RWPE2 (cell line): ENCODE measurements around the gene TAF12.
"Not testable (repeated sequence)": the region's sequence is repeated elsewhere in the genome, so short reads cannot be mapped to it uniquely, and the experiment has no call there.

Experiments
- ATAC-seq: fragments of 200-7000 bp; cut with Tn5 transposase; 3 replicates; pipeline ENCODE4 v1.9.1; 2021; ENCODE audit warnings: low read depth
- DNase-seq: peaks from one replicate; pipeline ENCODE4 v3.0.0-alpha.2; 2020; ENCODE audit warnings: low spot score
- H3K27ac ChIP-seq: fragments of 450-650 bp; 2 replicates; pipeline ENCODE4 v1.5.1; 2017; ENCODE audit warnings: mild to moderate bottlenecking; ENCODE audit not compliant: poor library complexity, severe bottlenecking
- H3K27me3 ChIP-seq: fragments of 250-450 bp; sonication (Bioruptor Pico); 2 replicates; pipeline ENCODE4 v1.5.1; 2021; ENCODE audit warnings: mild to moderate bottlenecking, moderate library complexity; ENCODE audit not compliant: insufficient read depth, poor library complexity, severe bottlenecking
- H3K36me3 ChIP-seq: fragments of 250-450 bp; sonication (Bioruptor Pico); 2 replicates; pipeline ENCODE4 v1.5.1; 2020; ENCODE audit warnings: low read depth, mild to moderate bottlenecking, moderate library complexity
- H3K4me1 ChIP-seq: fragments of 250-450 bp; sonication (Bioruptor Pico); 2 replicates; pipeline ENCODE4 v1.5.1; 2021; ENCODE audit warnings: mild to moderate bottlenecking, moderate library complexity; ENCODE audit not compliant: insufficient read depth, poor library complexity, severe bottlenecking
- H3K4me3 ChIP-seq: fragments of 250-450 bp; sonication (Bioruptor Pico); 2 replicates; pipeline ENCODE4 v1.5.1; 2021; ENCODE audit warnings: mild to moderate bottlenecking, moderate library complexity; ENCODE audit not compliant: severe bottlenecking
- H3K9me3 ChIP-seq: fragments of 250-450 bp; sonication (Bioruptor Pico); 2 replicates; pipeline ENCODE4 v1.5.1; 2021; ENCODE audit warnings: mild to moderate bottlenecking, moderate library complexity; ENCODE audit not compliant: severe bottlenecking
- CTCF ChIP-seq: fragments of 450-650 bp; IDR thresholded peaks from one replicate; pipeline ENCODE4 v1.5.1; 2017; ENCODE audit warnings: mild to moderate bottlenecking, moderate library complexity; ENCODE audit not compliant: poor library complexity, severe bottlenecking

Gene TAF12

GRCh38 chr1:28577738-28578536 is 64.9 kb downstream of the TAF12 start:
- Histone ChIP-seq H3K36me3 (peaks cover 68% of the 10 kb centered on the region), H3K27ac (peak overlapping the region; percentile 90), H3K9me3 (no peaks in the 10 kb centered on the region), H3K27me3 (no peaks in the 10 kb centered on the region), H3K4me1 (peaks cover 10% of the 10 kb centered on the region), H3K4me3 (no peak overlapping the region)
- TF ChIP-seq CTCF = no peak
- DNase-seq = no peak
- ATAC-seq = peak; percentile 5; the same call in 2 of the 3 replicates

- DNase-seq = no peak
- Histone ChIP-seq H3K4me1 (peaks cover 15% of the 10 kb centered on the region), H3K9me3 (no peaks in the 10 kb centered on the region), H3K4me3 (no peak overlapping the region), H3K36me3 (peaks cover 74% of the 10 kb centered on the region), H3K27me3 (no peaks in the 10 kb centered on the region), H3K27ac (peak overlapping the region; percentile 90)
- ATAC-seq = peak; percentile 24
- no peak for TF ChIP-seq CTCF
These were observed 65.7 kb downstream of the TAF12 start for GRCh38 chr1:28577052-28577678.

- no peak for TF ChIP-seq CTCF
- Histone ChIP-seq H3K36me3 (peaks cover 73% of the 10 kb centered on the region), H3K27me3 (no peaks in the 10 kb centered on the region), H3K27ac (peak overlapping the region; percentile 70), H3K4me3 (no peak overlapping the region), H3K4me1 (peaks cover 15% of the 10 kb centered on the region), H3K9me3 (no peaks in the 10 kb centered on the region)
- no peak for DNase-seq
- ATAC-seq = no peak
These were observed 69.3 kb downstream of the TAF12 start for GRCh38 chr1:28573564-28573963.

GRCh38 chr1:28572891-28573290 is 70.0 kb downstream of the TAF12 start:
- H3K27ac ChIP-seq = peak overlapping the region; percentile 43
- not testable (repeated sequence) for DNase-seq

GRCh38 chr1:28571911-28572310 is 71.0 kb downstream of the TAF12 start:
- no peak for TF ChIP-seq CTCF
- Histone ChIP-seq H3K9me3 (no peaks in the 10 kb centered on the region), H3K4me3 (no peak overlapping the region), H3K27ac (peak overlapping the region; percentile 43), H3K36me3 (peaks cover 71% of the 10 kb centered on the region), H3K4me1 (peaks cover 15% of the 10 kb centered on the region), H3K27me3 (no peaks in the 10 kb centered on the region)
- no peak for ATAC-seq
- no peak for DNase-seq

More at GRCh38 chr1:28572891-28573290, 70.0 kb downstream of the TAF12 start:
- not testable (repeated sequence) for H3K27me3 ChIP-seq, H3K9me3 ChIP-seq, H3K4me3 ChIP-seq, ATAC-seq
- peaks cover 71% of the 10 kb centered on the region for H3K36me3 ChIP-seq
- peaks cover 15% of the 10 kb centered on the region for H3K4me1 ChIP-seq
